ENCODE data around the gene PACSIN2. TPM values are rescaled to one million over a fixed set of nuclear protein-coding genes. Genes with fewer than 3 reads are reported as not detected.

PACSIN2 gene
- total and polyA plus RNA-seq, 10 of the 15 experiments (the other 5 are each of a cell fraction or from before 2014, with no cell fraction given) = 0.93 to 78.7 (median 46.8) TPM

GRCh38 chr22:42962295-42963230 is 52.4 kb downstream of the PACSIN2 start (continued):
- no peak for TF ChIP-seq ZBED1 (IDR thresholded peaks at IDR 0.05; ENCODE audit: borderline replicate concordance)
- TF ChIP-seq YBX1 (IDR thresholded peaks at IDR 0.05) = no peak
- no peak for TF ChIP-seq POLR2AphosphoS5 (IDR thresholded peaks at IDR 0.05; ENCODE audit: low read length)
- no peak for TF ChIP-seq BCL11A (IDR thresholded peaks at IDR 0.05; ENCODE audit: low read depth, low read length)

DNA sequence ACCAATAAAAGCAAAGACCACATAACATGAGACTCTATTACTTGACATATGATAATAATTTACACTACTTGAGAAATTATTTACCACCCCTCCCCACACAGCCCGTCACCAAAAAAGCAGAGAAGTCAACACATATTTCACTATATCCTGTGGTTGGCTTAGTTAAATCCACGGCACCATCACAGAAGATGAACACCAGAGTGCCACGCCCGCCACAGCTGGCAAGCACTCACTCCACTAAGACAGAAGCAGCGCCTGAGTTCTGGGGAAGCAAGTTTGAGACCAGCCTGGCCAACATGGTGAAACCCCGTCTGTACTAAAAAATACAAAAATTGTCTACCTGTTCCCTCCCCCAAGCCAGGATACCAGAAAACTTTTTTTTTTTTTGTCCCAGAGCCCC is 53.1 kb downstream of the PACSIN2 start:
- ATAC-seq (no peak), FAIRE-seq (no peak), DNase-seq (ENCODE audit: low read depth, low spot score) (no peak)
- BruUV-seq (replicated peaks) = no TSS peak
- ChIA-PET CTCF (no interaction called here), POLR2A (interaction anchor here (1.1 to 1.2 kb wide), 2 partner anchors 23 to 25 kb away, joined by 4 read pairs; no protein-coding TSS in a partner anchor), SMC1A (ENCODE audit: uncharacterized antibody, unreplicated experiment) (no interaction called here), RAD21 (ENCODE audit: unreplicated experiment) (no interaction called here)
- peaks cover 24% of the 10 kb centered on the region for H3K4me1 ChIP-seq (ENCODE audit: control insufficient read depth, insufficient read depth, low read length)
- 94% methylated on average over 6 of the region's 6 CpGs for WGBS (ENCODE audit: insufficient coverage, insufficient replicate concordance, low lambda C conversion rate, missing lambda C conversion rate)
- no peaks in the 10 kb centered on the region for H3K27me3 ChIP-seq (replicated peaks in 1 of 2; ENCODE audit: control insufficient read depth in 2 of 2, insufficient read depth in 2 of 2, low read length in 1 of 2)
- no peak overlapping the region for H3K4me3 ChIP-seq
- no peak overlapping the region for H3K27ac ChIP-seq (ENCODE audit: control insufficient read depth, insufficient read depth)
- no peak overlapping the region for H2AFZ ChIP-seq (ENCODE audit: control insufficient read depth, low read depth, low read length)
- intact Hi-C loops (cut with micrococcal nuclease; ENCODE audit: unreplicated experiment) (no loop called here), in situ Hi-C loops (cut with MboI) (no loop called here)
- H4K20me1 ChIP-seq (ENCODE audit: control insufficient read depth, insufficient read depth) = no peaks in the 10 kb centered on the region; the same call in 1 of the 2 replicates
- H3K79me2 ChIP-seq (ENCODE audit: control insufficient read depth, insufficient read depth, low read length) = peaks cover 71% of the 10 kb centered on the region
- no peak overlapping the region for H3K9ac ChIP-seq (ENCODE audit: control insufficient read depth, insufficient read depth, low read length)
- no peaks in the 10 kb centered on the region for H3K9me3 ChIP-seq (replicated peaks; ENCODE audit: control insufficient read depth, insufficient read depth, low read length)
- H3K4me2 ChIP-seq (ENCODE audit: control insufficient read depth, insufficient read depth) = no peak overlapping the region
- H3K36me3 ChIP-seq (ENCODE audit: control insufficient read depth in 2 of 2, insufficient read depth in 2 of 2, low read length in 1 of 2) = peaks cover 4 to 22% of the 10 kb centered on the region in 2 experiments
- TF ChIP-seq RB1 (IDR thresholded peaks at IDR 0.05; ENCODE audit: borderline replicate concordance) = no peak
- no peak for TF ChIP-seq TCF3 (IDR thresholded peaks at IDR 0.05; ENCODE audit: borderline replicate concordance, insufficient read depth, low read depth, low read length)
- TF ChIP-seq, protein P1, sequence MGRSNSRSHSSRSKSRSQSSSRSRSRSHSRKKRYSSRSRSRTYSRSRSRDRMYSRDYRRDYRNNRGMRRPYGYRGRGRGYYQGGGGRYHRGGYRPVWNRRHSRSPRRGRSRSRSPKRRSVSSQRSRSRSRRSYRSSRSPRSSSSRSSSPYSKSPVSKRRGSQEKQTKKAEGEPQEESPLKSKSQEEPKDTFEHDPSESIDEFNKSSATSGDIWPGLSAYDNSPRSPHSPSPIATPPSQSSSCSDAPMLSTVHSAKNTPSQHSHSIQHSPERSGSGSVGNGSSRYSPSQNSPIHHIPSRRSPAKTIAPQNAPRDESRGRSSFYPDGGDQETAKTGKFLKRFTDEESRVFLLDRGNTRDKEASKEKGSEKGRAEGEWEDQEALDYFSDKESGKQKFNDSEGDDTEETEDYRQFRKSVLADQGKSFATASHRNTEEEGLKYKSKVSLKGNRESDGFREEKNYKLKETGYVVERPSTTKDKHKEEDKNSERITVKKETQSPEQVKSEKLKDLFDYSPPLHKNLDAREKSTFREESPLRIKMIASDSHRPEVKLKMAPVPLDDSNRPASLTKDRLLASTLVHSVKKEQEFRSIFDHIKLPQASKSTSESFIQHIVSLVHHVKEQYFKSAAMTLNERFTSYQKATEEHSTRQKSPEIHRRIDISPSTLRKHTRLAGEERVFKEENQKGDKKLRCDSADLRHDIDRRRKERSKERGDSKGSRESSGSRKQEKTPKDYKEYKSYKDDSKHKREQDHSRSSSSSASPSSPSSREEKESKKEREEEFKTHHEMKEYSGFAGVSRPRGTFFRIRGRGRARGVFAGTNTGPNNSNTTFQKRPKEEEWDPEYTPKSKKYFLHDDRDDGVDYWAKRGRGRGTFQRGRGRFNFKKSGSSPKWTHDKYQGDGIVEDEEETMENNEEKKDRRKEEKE (IDR thresholded peaks at IDR 0.05) = no peak
- TF ChIP-seq STAT1 (conservative IDR thresholded peaks at IDR 0.05) = no peak
- TF ChIP-seq RUNX3 (IDR thresholded peaks at IDR 0.05; ENCODE audit: low read length) = no peak
- no peak for TF ChIP-seq CEBPB (IDR thresholded peaks at IDR 0.05; ENCODE audit: borderline replicate concordance in 1 of 2, low read depth in 2 of 2, low read length in 2 of 2)
- TF ChIP-seq HDGF (IDR thresholded peaks at IDR 0.05) = no peak
- TF ChIP-seq PRDM15 (CRISPR knock-in tag; IDR thresholded peaks at IDR 0.05) = no peak

Data from GM12878 (cell line).